PC-3 (cell line): ENCODE data around the gene BCAS3.

ENCODE experiments used
- CTCF ChIP-seq: fragments of 300-600 bp; sonication (generic); conservative IDR thresholded peaks from 2 replicates; pipeline ENCODE4 v1.5.1; 2017; ENCODE audit warnings: antibody characterized with exemption, low read depth, mild to moderate bottlenecking, low read length
- EZH2 ChIP-seq: fragments of 300-600 bp; sonication (generic); IDR thresholded peaks from one replicate; pipeline ENCODE4 v1.6.1; 2017; ENCODE audit warnings: antibody characterized with exemption, mild to moderate bottlenecking, low read length; ENCODE audit not compliant: unreplicated experiment

GRCh38 chr17:60743799-60744198 is 66.1 kb downstream of the BCAS3 start:
- no peak for TF ChIP-seq CTCF
- no peak for TF ChIP-seq EZH2
